IMR-90 (cell line): ENCODE results near the gene DIAPH2.

Experiments used
- CEBPB ChIP-seq: IDR thresholded peaks from 2 replicates; pipeline ENCODE4 v1.6.1; 2012; ENCODE audit warnings: low read depth, low read length, improper control_type of control experiment
- CHD1 ChIP-seq: IDR thresholded peaks from 2 replicates; pipeline ENCODE4 v1.6.1; 2012; ENCODE audit warnings: low read depth, low read length, improper control_type of control experiment
- CTCF ChIP-seq: conservative IDR thresholded peaks from 2 replicates; pipeline ENCODE4 v1.5.1; 2012; ENCODE audit warnings: mild to moderate bottlenecking, low read depth, low read length, improper control_type of control experiment
- ELK1 ChIP-seq: fragments of 150-350 bp; IDR thresholded peaks from 2 replicates; pipeline ENCODE4 v1.6.1; 2016; ENCODE audit warnings: low read depth, mild to moderate bottlenecking, low read length, moderate library complexity, borderline replicate concordance
- FOS ChIP-seq: fragments of 150-350 bp; IDR thresholded peaks from 2 replicates; pipeline ENCODE4 v1.6.1; 2016; ENCODE audit warnings: low read depth, low read length
- MAZ ChIP-seq: IDR thresholded peaks from 2 replicates; pipeline ENCODE4 v1.6.1; 2012; ENCODE audit warnings: low read depth, mild to moderate bottlenecking, low read length, improper control_type of control experiment, moderate library complexity, borderline replicate concordance
- MXI1 ChIP-seq: IDR thresholded peaks from 2 replicates; pipeline ENCODE4 v1.6.1; 2012; ENCODE audit warnings: low read depth, mild to moderate bottlenecking, low read length, moderate library complexity, borderline replicate concordance
- POLR2A ChIP-seq: IDR thresholded peaks from 2 replicates; pipeline ENCODE4 v1.6.1; 2012; ENCODE audit warnings: mild to moderate bottlenecking, low read depth, low read length
- RAD21 ChIP-seq: IDR thresholded peaks from 2 replicates; pipeline ENCODE4 v1.6.1; 2012; ENCODE audit warnings: low read length, improper control_type of control experiment
- RCOR1 ChIP-seq: IDR thresholded peaks from 2 replicates; pipeline ENCODE4 v1.6.1; 2012; ENCODE audit warnings: mild to moderate bottlenecking, low read length, improper control_type of control experiment; ENCODE audit not compliant: insufficient replicate concordance
- RFX5 ChIP-seq: IDR thresholded peaks from 2 replicates; pipeline ENCODE4 v1.8.0; 2012; ENCODE audit warnings: low read depth, mild to moderate bottlenecking, low read length, moderate library complexity
- USF2 ChIP-seq: fragments of 150-350 bp; IDR thresholded peaks from 2 replicates; pipeline ENCODE4 v1.6.1; 2017; ENCODE audit warnings: mild to moderate bottlenecking, antibody characterized with exemption, low read length, low read depth

- TF ChIP-seq CTCF: no peak
- TF ChIP-seq USF2: no peak
- TF ChIP-seq RAD21: no peak
- TF ChIP-seq RCOR1: no peak
- no peak for TF ChIP-seq MXI1
- TF ChIP-seq RFX5: no peak
- no peak for TF ChIP-seq POLR2A
- no peak for TF ChIP-seq MAZ
- no peak for TF ChIP-seq CEBPB
- TF ChIP-seq CHD1: no peak
- TF ChIP-seq FOS: no peak
- TF ChIP-seq ELK1: no peak
Observed at GRCh38 chrX:97363843-97364242, 679.2 kb downstream of the DIAPH2 start.
